ENCODE results near the gene PIK3AP1.
"Not testable (repeated sequence)": the region's sequence is repeated elsewhere in the genome, so short reads cannot be mapped to it uniquely, and the experiment has no call there.

Gene PIK3AP1

DNA sequence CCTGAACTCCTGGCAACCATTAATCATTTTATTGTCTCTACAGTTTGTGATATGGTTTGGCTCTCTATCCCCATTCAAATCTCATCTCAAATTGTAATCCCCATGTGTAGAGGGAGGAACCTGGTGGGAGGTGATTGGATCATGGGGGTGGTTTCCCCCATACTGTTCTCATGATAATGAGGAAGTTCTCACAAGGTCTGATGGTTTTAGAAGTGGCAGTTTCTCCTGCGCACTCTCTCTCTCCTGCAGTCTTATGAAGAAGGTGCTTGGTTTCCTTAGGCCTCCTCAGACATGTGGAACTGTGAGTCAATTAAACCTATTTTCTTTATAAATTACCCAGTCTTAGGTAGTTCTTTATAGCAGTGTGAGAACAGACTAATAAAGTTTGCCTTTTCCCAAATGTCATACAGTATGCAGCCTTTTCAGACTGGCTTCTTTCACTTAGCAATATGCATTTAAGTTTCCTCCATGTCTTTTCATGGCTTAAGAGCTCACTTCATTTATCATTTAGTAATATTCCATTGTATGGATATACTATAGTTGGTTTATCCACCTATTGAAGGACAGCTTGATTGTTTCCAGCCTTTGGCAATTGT lies 17.1 kb upstream of the PIK3AP1 start:
- not testable (repeated sequence) for DNase-seq

DNA sequence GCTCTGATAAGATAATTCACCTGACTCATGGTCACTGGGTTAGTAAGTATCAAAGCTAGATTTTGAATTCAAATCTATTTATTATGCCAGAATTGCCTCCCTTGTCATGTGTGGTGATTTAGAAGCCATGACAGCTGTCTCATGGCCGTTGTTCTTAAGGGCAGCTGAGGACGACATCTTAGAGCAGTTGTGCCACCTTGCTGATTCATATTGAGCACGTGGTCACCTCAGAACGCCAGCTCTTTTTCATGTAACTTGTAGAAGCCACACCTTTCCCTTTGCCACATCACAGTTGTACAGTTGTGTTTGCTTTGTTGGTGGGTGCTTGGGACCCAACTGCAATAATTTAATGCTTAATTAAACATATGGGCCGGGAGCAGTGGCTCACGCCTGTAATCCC lies 4.3 kb upstream of the PIK3AP1 start:
- DNase-seq, result no peak

DNA sequence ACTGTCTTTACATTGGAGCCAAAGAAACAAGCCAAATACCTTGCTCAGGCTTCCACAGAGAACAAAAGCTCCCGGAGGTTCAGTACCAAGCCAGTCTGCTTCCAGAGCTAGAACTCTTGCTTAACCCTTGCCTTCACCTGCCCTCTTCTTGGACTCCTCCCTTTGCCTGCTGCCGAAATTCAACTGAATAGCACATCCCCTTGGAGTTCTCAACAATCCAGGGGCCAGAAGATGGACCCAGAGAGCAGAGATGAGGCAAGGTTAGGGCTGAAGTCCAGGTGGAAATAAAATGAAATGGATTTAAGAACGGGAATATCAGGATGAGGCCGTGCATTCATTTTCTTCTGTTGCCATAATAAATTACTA lies 876 bp upstream of the PIK3AP1 start:
- no peak for DNase-seq

DNA sequence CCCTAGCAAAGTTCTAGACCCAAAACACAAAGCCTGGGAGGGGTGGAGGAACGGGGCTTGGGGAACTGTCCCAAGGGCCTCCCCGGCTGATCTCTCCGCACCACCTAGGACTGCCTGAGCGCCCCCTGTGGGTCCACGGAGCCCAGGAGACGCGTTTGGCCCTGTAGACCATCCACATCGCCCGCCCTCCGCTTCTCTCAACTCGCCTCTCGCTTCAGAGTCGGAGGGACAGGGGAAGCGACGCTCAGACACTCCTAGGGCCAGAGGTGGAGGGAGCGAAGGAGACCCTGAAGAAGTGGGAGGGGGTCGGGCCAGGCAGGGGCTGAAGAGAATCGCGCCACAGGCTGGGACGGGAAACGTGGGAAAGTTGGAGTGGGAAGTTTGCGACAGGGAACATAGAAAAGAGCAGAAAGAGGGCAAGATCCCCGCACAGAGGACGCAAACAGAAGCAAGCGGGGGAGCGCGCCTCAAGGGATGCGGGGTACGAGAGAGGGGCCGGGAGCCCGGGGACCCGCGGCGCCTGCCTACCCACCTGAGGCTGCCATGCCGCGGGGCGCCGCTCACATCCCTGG lies 378 bp downstream of the PIK3AP1 start:
- DNase-seq, result peak; percentile 64

DNA sequence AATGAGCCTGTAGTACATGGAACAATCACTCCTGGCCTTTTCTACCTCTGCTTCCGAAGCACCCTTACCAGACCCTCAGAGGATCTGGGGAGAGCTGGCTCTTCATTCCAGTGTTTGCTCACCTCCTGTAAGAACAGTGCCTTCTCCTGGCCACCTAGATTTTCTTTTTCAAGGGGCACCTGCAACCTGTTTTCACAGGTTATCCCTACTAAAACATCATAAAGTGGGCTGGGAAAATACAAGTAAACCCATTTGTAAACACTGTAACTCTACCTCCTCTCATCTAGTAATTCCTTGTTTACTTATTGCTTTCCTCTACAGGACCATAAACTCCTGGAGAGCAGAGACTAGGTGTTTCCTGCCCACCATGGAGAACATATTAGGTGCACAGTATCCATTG lies 1.1 kb downstream of the PIK3AP1 start:
- DNase-seq, result no peak

DNA sequence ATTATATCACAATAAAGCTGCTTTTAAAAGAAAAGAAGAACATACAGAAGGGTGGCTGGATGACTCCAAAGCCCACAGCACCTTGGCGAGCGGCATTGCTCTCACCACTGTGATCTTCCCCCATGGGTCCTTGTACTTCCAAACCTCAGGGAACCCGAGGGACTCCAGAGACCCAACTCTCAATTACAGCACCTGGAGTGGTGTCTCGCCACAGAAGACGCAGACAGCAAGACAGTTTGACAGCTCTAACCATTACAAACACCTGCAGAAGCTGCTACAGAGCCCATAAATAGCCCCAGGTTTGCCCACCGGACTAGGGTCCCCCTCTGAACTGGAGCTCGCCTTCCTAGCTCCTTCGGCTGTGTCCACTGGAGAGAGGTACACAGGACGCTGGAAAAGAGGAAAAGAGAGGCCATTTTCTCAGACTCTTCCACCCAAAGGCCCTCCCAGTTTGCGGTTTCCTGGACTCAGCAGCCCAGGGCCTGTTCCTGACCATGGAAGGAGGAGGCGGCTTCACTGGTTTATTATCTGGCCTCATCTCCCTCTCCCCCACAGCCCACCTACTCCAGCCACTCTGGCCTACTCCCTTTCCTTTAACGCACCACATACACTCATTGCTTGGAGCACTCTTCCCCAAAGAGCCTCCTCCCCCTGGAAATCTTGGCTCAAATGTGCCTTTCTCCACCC lies 1.9 kb downstream of the PIK3AP1 start:
- DNase-seq, result no peak

DNA sequence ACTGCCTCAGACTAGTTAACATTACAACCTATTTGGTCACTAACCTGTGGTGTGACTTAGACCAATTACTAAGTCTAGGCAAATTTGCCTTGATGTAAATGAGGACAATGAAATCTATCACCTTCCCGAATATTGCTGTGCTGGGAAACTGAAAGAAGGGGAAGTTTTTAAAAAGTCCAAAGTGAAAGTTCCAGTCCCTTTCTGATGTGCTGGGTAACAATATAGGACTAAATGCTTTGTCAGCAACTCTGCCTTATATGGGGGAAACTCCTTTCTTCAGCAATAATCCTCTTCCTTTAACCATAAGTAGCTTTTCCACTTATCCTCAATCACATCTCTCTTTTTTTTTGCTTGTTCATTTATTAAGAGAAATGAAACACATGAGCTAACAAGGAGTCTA lies 3.9 kb downstream of the PIK3AP1 start:
- DNase-seq, result no peak

DNA sequence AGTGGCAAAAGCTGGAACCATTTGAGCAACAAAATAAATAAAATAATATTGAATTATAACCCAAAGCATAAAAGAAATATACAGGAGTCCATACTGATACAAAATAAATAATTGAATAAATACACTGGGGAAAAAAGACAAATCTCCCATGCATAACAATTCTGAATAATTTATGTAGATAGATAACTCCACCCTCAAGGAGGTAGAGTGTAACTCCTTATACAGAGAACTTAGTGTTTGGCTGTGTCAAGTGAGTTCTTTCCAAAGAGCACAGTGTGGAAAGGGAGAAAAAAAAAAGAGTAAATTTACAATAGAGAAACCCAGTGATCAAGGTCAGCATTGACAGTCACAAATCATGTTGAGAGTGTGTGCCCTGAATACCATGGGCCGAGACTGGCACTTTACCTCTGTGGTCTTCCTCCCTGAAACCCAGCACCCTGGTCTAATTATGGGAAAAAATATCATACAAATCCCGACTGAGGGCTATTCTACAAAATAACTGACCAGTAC lies 5.5 kb downstream of the PIK3AP1 start:
- DNase-seq, result no peak

DNA sequence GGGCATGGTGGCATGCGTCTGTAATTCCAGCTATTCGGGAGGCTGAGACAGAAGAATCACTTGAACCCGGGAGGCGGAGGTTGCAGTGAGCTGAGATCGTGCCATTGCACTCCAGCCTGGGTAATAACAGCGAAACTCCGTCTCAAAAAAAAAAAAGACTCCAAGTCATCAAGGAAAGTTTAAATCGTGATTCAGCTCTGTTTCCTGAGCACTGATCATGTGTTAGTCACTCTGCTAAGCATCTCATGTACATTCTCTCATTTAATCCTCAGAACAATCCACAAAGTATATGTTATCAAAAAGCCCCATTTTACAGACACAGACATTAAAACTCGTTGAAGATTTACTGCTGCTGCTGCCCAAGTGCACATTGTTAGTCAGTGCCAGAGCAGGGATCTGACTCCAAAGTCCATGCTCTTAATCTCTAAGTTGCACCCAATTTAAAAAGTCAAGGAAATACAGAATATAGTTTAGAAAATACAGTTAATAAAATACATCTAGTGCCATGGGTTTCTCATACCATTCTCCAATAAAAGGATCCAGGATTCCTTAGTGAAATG lies 6.2 kb downstream of the PIK3AP1 start:
- no peak for DNase-seq

DNA sequence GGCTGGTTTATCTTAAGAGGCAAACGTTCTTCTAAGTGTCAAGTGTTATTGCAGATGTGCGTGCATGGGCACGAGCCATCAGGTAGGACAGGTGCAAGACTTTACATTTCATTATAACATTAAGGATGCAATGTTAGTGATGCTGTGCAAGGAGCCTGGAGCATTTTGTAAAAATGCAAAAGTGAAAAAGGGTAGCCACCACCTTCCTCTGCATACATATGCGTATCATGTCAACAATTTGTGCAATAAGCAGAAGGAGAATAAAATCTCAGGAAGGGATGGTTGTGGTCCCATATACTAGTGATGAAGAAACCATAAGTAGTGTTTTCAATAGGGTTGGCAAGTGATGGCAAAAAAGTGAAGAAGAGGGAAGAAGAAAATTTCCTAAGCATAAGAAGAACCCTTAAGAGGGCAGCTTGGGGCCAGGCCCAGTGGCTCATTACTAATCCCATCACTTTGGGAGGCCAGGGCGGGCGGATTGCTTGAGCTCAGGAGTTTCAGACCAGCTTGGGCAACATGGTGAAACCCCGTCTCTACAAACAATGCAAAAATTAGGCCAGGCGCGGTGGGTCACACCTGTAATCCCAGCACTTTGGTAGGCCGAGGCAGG lies 7.5 kb downstream of the PIK3AP1 start:
- DNase-seq, result no peak

DNA sequence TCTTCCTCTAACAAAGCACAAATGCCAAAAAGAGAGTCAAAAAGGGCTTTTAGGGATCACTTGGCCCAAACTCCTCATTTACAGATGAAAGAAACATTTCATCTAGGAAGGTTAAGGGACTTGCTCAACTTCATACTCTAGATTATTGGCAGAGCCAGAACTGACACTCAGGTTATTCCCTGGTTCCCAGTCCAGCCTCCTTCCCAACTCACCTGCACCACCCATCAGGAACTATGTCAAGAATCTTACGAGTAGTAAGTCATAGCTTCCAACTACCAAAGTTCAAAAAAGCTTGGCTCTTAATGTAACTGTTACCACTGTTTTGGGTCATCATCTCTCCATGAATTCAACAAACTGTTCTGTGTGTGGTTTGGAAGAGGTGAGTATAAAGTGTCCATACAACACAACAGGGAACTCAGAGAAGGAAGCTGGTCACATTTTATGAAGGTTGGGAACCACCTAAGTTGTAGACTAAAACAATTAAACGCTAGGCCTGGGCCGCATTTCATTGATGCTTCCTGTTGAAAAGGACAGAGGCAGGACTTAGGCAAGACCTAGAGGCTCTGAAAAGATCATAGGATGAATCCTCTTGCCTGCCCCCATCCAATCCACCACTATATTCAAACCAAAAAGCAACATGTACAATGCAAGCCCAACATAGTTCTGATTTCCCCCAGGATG lies 9.1 kb downstream of the PIK3AP1 start:
- no peak for DNase-seq

DNA sequence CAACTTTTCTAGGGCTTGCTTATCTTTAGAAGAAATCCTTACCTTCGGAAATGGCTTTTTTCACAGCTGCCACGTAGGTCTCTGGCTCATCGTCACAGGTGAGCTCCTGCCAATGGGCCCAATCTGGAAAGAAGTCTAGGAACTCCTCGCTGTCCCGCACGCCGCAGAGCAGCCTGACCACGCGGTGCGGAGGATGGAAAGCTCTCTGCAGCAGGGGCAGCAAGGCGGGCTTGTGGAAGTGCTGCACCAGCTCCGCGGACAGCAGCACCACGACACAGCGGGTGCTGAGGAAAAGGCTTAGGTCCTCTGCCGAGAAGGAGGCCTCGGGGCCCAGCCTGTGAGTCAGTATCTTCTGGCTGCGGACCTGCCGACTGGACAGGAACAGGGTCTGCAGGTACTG lies 10.8 kb downstream of the PIK3AP1 start:
- DNase-seq, result no peak

DNA sequence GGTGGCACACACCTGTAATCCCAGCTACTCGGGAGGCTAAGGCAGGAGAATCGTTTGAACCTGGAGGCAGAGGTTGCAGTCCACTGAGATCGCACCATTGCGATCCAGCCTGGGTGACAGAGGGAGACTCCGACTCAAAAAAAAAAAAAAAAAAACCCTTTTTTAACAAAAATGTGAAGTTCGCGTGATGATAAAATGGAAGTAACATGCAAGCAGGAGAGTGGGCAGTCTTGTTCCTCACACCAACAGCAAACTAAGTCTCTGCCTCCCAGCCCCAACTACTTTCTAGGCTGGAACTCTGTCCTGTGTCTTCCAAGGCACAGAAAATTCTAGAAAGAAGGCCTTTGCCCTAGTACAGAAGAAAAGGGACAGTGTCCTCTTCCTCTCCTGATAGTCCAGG lies 11.3 kb downstream of the PIK3AP1 start:
- no peak for DNase-seq

DNA sequence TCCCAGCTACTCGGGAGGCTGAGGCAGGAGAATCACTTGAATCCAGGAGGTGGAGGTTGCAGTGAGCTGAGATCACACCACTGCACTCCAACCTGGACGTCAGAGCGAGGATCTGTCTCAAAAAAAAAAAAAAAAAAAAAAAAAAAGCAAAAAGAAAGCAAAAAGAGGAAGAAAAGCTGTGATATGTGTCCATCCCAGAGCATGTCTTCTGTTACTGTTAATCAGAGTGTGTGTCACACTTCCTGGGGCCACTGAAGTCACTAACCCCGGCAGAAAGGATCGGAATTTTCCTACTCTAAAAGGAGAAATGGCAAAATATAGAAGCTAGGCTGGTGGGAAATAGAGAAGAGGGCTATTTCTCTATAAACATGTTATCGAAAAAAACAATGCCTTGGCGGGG lies 11.9 kb downstream of the PIK3AP1 start:
- DNase-seq, result no peak

DNA sequence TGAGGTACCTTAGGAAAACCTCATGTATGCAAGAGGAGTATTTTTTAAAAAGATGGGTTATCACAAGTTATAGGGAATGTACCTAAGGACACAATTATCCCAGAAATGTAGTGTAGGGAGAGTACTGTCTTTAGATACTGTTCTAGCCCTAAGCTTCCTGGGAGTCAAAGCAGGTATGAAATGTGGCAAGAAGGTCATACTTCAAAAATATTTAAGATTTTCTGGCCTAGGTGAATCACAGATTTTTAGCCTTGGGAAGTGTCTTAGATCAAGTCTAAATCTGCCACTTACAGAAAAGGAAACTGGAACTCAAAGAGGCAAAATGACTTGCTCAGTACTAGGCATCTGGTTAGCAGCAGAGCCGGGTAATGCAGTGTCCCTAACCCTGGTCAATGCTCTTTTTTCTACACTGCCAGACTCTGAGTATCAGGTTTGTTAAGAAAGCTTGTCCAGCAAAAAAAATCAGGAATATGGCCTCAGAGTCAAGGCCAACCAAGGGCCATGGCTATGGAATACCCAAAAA lies 13.9 kb downstream of the PIK3AP1 start:
- no peak for DNase-seq

DNA sequence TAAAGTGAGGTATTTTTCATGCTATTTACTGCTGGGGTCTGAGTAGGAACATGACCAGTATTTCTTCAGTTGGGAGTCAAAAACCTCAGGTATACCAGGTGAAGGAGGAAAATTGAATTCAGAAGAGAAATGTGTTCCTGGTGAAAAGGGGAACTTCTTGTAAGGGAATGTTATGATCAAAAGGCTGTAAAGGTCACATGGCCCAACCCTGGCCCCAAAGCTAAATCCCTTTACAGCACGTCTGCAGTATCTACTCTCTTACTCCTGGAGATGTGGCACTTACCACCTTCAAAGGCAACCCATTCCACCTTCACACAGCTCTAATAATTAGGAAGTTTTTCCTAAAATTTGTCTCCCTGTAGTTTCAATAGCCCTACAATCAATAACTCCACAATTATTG lies 15.2 kb downstream of the PIK3AP1 start:
- no peak for DNase-seq

DNA sequence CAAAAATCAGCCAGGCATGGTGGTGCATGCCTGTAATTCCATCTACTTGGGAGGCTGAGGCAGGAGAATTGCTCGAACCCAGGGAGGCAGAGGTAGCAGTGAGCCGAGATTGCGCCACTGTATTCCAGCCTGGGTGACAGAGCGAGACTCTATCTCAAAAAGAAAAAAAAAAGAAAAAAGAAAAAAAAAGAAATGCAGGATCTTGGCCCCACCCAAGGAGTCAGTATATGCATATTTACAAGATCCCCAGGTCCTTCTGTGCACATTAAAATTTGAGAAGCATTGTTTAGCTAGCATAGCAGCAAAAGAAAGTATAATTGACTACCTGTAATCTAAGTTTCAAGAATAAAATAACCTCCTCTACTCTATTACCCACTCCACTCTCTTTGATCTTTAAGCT lies 15.8 kb downstream of the PIK3AP1 start:
- no peak for DNase-seq

DNA sequence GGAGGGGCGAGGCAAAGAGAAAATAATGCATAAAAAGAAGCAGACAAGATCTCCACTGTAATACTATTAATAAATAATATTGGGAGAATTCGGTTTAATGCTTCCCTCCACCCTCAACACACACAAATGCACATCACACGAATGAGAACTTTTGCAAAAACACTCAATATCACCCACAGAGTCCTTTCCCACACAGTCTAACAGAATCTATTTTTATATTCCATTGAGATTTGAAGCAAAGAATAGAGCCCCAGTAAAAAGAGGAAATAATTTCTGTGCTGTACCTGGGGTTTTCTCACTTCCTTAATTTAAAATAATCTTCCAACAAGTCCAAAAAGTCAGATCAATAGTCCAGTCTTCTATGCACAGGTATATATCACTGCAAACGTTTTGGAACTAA lies 17.0 kb downstream of the PIK3AP1 start:
- no peak for DNase-seq

DNA sequence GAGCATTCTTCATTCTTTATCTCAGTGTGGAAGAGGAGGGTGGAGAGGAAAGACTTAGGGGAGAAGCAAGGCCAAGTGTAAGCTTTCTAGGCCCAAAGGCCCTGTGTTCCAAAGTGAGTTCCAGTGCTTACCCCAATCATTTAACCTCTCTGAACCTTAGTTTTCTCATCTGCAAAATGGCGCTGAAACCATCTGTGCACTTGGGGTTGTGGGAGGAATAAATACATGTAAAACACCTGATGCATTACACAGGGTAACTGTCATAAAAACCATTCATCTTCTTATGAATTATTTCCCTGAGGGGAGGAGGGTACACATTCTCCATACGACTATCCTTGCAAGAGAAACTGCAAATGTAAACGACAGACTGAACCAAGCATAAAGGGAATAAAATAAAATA lies 19.0 kb downstream of the PIK3AP1 start:
- DNase-seq, result no peak

DNA sequence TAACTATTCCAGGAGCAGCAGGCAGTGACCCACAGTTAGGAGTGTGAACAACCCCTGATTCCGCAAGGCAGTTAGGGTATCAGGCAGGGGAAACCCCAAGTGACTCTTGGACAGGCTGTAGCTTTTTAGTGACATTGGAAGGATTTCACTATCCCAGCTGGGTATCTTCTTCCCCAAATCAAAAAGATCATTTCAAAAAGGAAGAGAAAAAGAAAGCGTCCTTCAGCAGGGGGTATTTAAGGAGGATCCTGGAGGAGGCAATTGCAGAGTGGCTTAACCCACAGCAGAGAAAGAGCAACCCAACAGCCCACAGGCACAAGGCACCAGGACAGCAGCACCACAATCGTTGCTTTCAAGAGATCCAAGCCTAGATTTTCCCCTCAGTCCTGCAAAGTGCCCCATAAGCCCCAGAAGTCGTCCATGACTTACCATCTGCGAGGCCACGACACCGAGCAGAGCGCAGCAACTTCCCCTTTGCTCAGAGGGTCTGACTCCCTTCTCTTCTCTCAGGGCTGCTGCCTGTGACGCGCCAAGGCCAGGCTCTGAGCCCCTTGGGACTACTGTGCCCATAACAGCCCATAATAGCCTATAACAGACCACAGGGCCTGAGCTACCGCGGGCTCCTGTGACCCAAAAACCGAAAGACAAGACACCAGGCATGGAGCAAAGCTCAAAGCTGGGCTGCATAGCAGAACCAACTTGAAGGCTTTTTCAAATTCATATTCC lies 19.8 kb downstream of the PIK3AP1 start:
- no peak for DNase-seq

DNA sequence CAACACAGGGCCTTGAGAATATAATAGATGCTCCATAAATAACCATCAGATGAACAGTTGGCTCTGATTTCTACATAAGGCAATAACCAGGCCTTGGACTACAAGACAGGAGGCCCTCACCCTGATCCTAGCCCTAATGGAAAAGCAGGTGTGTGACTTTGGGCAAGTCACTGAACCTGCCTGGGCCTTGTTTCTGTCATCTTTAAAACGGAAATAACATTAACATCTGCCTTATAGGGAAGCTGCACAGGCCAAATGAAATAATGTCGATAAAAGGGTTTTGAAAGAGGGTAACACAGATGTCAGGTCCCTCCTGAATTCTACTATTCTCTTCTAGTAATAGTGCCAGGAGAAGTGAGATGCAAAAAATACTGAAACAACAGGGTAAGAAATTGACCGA lies 20.7 kb downstream of the PIK3AP1 start:
- no peak for DNase-seq

DNA sequence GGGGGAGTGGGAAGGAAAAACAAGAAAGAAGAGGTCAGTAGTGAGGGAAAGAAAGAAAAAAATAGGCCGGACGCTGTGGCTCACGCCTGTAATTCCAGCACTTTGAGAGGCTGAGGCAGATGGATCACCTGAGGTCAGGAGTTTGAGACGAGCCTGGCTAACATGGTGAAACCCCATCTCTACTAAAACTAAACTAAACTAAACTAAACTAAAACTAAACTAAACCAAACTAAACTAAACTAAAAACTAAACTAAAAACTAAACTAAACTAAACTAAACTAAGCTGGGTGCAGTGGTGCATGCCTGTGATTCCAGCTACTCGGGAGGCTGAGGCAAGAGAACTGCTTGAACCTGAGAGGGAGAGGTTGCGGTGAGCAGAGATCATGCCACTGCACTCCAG lies 22.0 kb downstream of the PIK3AP1 start:
- not testable (repeated sequence) for DNase-seq
